ENCODE results near the gene LIN52.

- no peak for TF ChIP-seq POLR2A (IDR thresholded peaks at IDR 0.05)
- TF ChIP-seq, protein P1, sequence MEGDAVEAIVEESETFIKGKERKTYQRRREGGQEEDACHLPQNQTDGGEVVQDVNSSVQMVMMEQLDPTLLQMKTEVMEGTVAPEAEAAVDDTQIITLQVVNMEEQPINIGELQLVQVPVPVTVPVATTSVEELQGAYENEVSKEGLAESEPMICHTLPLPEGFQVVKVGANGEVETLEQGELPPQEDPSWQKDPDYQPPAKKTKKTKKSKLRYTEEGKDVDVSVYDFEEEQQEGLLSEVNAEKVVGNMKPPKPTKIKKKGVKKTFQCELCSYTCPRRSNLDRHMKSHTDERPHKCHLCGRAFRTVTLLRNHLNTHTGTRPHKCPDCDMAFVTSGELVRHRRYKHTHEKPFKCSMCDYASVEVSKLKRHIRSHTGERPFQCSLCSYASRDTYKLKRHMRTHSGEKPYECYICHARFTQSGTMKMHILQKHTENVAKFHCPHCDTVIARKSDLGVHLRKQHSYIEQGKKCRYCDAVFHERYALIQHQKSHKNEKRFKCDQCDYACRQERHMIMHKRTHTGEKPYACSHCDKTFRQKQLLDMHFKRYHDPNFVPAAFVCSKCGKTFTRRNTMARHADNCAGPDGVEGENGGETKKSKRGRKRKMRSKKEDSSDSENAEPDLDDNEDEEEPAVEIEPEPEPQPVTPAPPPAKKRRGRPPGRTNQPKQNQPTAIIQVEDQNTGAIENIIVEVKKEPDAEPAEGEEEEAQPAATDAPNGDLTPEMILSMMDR (IDR thresholded peaks at IDR 0.05), result no peak
Observed at GRCh38 chr14:74246542-74246941, 161.8 kb downstream of the LIN52 start.
